ENCODE data around the gene OR2T2.
"Not testable (repeated sequence)": the region's sequence is repeated elsewhere in the genome, so short reads cannot be mapped to it uniquely, and the experiment has no call there.

Gene OR2T2, protein sequence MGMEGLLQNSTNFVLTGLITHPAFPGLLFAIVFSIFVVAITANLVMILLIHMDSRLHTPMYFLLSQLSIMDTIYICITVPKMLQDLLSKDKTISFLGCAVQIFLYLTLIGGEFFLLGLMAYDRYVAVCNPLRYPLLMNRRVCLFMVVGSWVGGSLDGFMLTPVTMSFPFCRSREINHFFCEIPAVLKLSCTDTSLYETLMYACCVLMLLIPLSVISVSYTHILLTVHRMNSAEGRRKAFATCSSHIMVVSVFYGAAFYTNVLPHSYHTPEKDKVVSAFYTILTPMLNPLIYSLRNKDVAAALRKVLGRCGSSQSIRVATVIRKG

DNA sequence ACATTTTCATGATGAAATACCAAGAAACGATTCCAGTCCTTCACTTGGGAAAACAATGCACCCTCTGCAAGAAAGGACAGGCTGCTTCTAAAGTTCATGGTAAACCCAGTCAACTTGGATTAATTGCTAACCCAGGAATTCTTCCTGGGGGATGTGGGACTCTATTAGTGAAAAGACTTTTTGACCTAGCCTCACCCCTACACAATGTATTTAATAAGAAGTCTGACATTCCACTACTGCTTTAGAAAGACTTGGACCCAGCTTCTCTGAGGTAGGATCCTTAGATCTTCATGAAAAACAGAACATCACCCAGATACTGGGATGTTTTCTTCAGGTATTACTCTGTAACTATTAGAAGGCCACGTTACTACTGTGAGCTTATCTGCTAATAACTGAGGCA lies at the start of gene OR2T2:
Gene OR2T2, plus strand, starts transcription at position 239 of the 400 bp plus-strand sequence. CDS start 7,161 bp downstream, outside the sequence.
- H3K27ac ChIP-seq; DNase-seq (ENCODE audit: low read depth, low spot score): not testable (repeated sequence)

DNA sequence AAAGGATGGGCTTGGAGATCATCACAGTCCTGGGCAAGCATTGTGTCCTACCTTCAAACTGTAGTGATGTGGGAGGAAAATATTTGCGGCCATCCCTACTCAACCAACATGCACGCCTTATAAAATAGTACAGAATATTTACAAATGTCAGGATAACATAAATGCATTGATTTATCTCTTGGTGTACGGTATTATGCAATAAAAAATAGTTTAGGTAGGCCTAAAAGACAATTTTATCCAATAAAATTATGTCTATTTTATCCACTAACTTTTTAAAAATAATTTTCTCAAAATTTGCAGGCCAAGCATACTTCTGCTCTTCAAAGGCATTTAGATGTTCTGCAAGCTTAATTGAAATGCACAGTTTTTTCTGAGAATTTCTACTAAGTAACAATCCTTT lies 42.7 kb upstream of the OR2T2 start, which contains the start of gene OR2T1:
Gene OR2T1, plus strand, starts transcription at position 301 of the 400 bp plus-strand sequence. CDS start 3,100 bp downstream, outside the sequence.
- DNase-seq (ENCODE audit: low read depth, low spot score), result no peak
- H3K27ac ChIP-seq, result no peak within 1 kb of the TSS

DNA sequence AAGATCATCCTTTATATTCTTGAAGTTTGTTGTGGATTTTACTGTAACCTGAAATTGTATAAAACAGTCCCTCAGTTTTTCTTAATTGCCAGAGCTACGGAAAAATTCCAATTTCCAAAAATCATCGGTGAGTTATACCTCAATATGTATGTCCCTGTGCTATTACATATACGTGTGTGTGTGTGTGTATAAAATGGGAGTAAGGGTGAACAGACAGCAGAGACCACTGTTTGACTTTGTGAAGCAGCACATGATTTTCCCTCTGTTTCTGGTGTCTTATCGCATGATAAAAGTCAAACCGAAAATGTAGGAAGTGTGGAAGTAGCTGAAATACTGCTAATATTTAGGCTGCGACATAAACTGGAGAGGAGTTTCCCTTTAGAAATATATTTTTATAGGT lies 41.4 kb upstream of the OR2T2 start:
- DNase-seq (ENCODE audit: low read depth, low spot score), result no peak
- no peak overlapping the region for H3K27ac ChIP-seq

DNA sequence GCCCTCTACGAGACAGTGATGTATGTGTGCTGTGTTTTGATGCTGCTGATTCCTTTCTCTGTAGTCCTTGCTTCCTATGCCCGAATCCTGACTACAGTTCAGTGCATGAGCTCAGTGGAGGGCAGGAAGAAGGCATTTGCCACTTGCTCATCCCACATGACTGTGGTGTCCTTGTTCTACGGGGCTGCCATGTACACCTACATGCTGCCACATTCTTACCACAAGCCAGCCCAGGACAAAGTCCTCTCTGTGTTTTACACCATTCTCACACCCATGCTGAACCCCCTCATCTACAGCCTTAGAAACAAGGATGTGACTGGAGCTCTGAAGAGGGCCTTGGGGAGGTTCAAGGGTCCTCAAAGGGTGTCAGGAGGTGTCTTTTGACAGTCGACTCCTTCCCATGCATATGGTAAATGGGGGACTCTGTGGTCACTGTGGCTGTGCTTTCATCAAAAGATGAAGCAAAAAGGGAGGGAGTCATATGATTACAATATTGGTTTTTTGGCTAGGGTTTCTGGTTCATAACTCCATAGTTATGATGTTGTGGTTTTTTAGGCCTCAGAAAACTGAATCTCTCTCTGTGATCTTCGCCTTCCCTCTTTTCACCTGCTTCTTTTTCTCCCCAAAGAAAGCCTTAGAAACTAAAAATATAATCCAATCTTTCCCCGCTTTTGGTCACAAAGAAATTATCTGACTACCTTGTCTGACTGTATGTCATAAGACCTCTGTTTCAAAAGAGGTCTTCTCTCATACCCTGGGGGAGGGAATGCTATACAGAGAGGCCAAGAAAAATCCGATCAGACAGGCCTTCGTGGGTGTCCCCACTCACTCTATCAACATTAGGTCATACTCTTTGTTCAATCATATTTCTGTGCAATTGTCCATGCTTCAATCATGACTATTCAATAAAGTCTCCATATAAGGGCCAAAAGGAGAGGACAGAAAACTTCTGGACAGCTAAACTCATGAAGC lies 38.4 kb upstream of the OR2T2 start:
- H3K27ac ChIP-seq, result no peak overlapping the region
- no peak for DNase-seq (ENCODE audit: low read depth, low spot score)

DNA sequence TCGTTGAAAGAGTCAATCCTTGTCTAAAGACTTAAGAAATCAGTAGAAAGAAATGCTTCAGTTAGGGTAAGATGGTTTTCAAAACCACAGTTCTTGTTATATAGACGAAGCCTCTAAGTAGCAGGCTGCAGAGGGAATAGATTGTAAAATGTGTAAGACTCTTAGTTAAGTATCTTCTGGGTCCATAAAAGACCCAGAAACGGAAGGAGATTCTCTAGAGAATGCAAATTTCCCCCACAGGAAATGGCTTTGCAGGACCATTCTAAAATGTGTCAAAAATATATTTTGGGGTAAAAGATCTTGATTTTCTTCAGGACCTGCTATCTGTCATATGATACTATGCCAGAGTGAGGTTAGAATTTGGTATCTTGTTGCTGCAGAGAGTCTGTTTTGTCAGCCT lies 29.2 kb upstream of the OR2T2 start:
- no peak for DNase-seq (ENCODE audit: low read depth, low spot score)
- no peak overlapping the region for H3K27ac ChIP-seq

DNA sequence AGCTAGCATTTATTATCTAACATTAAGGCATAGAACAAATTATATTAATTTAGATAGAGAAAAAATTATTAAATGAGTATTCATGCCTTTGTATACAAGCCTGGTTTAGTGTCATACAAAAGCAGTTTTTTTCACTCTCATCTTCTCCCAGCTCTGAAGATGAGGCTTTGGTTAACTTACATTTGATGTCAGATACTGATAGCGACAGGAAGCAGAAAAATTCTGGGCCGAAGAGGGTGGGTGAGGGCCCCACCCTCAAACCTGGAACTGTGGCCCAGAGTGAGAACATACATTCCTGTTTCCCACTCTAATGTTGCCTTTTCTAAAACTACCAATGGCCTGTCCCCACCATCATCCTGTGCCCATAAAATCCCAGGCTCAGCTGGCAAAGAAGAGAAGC lies 27.6 kb upstream of the OR2T2 start:
- no peak for DNase-seq (ENCODE audit: low read depth, low spot score)
- no peak overlapping the region for H3K27ac ChIP-seq

DNA sequence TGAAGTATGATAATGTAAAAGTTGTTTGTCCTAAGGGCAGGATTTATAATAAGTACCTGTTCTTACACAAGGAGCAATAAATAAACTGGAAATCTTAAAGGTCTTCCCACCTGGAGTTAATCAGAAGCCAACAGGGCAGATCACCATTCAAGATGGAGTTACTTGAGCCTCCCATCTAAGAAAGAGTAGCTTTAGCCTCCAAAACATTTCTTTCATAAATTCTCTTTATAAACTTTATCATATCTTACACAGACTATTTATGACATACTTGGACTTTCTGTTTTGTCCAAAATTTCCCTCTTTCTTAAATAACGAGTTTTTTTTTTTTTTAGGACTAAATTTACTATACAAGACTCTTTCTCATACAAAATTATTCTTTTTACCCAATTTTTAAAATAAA lies 24.1 kb upstream of the OR2T2 start:
- no peak overlapping the region for H3K27ac ChIP-seq

DNA sequence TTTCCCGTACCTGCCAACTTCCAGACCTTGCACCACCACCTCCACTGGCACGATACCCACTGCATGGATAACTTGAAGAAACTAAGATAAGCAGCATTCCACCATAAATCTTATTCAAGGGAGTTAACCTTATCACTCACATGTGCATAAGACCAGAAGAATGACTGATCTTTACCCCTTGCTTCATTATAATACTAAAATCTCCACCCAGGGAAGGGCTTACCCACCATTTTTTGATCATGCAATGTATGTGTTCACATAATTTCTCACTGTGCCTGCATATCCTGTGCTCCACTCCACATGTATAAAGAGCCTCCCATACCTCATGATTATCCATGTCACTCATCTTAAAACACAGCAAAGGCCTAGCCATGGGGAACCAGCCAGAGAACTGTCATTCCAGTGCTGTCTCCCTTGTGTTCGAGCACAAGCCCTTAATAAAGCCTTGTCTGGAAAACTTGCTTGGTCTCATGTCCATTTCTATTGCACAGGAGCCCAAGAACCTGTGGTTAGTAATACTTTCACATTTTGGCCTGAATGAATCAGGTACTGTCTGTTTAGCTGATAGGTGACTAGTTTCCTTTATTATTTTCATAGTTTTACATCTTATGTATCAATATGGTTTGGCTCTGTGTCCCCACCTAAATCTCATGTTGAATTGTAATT lies 17.8 kb upstream of the OR2T2 start:
- DNase-seq (ENCODE audit: low read depth, low spot score); H3K27ac ChIP-seq: not testable (repeated sequence)

More for the DNA sequence above, 24.1 kb upstream of the OR2T2 start:
- DNase-seq (ENCODE audit: low read depth, low spot score), result no peak

DNA sequence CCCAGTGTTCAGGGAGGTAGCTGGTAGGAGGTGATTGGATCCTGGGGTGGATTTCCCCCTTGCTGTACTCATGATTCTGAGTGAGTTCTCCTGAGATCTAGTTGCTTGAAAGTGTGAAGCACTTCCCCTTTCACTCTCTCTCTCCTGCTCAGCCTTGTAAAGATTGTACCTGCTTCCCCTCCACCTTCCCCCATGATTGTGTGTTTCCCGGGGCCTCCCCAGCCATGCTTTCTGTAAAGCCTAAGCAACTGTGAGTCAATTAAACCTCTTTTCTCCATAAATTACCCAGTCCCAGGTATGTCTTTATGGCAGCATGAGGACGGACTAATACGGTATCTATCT lies 17.3 kb upstream of the OR2T2 start:
- DNase-seq (ENCODE audit: low read depth, low spot score); H3K27ac ChIP-seq: not testable (repeated sequence)

DNA sequence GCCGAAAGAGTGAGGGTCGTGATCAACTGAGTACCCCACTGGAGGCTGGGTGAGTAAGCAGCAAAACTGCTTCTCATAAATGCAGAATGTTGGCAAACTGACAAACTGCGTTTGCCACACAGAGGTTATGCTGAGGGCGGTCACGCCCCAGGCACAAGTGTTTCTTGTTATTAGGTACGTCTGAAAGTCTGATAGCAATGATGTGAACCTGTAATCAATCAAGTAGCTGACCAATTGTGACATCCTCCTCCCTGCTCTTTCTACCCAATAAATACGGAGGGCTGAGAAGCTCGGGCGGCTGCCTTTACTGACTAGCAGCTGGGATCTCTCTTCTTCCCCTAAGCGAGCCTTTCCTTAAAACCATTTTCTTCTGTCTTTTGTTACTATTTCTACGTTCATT lies 13.8 kb upstream of the OR2T2 start:
- not testable (repeated sequence) for H3K27ac ChIP-seq

DNA sequence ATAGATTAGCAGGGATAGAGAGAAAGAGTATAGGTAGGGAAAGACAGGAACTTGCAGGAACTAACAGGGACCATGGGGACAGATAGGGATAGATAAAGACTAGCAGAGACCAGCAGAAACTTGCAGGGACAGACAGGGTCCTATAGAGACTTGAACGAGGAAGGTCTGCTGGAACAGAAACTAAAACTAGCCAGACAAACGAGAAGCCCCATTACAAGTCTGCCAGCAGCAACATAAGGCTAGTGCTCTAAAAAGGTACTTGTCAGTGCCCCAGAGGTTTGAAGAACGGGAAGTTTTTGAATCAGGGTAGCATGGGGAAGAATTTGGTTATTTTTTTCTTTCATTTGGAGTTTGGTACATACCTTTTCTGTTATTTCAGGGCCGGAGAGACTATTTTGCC lies 13.2 kb upstream of the OR2T2 start:
- H3K27ac ChIP-seq; DNase-seq (ENCODE audit: low read depth, low spot score): not testable (repeated sequence)

More for the DNA sequence above, 13.8 kb upstream of the OR2T2 start:
- DNase-seq (ENCODE audit: low read depth, low spot score), result not testable (repeated sequence)

DNA sequence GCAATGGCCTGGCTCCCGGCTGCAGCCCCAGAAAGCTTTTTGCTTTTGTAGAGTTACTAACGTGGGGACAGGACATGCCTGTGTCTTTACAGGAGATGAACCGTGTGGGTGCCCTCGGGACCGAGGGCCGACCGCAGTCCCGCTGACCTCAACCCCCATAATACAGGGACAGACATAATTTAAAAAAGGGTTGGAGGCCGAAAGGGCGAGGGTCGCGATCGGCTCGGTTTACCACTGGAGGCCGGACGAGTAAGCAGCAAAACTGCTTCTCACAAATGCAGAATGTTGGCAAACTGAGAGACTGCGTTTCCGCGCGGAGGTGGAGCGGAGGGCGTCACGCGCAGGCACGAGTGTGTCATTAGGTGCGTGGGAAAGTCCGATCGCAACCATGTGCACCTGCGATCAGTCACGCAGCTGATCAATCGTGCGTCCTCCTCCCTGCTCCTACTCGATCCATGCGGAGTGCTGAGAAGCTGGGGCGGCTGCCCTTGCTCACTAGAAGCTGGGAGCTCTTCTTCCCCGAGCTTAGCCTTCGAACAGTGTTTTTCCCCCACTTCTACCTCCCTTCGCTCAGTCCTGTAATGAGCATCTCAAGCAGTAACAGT lies 11.5 kb upstream of the OR2T2 start:
- not testable (repeated sequence) for DNase-seq (ENCODE audit: low read depth, low spot score); H3K27ac ChIP-seq

DNA sequence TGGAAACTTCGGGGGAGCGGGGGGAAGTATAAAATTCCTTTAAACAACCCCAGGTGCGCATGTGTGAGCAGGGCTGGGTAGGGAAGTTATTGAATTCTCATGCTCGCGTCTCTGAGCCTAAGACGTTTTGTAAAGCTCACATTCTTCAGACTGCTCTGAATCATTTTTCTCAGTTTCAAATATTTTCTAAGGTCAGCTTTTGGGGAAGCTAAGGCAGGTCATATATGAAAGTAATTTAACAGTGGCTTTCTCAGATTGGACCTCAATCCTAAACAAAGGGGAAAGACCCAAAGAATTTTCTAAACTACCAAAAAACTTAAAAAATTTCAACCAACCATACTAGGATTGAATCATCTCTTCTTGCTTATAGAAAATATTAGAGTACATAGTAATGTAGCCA lies 10.5 kb upstream of the OR2T2 start:
- not testable (repeated sequence) for H3K27ac ChIP-seq; DNase-seq (ENCODE audit: low read depth, low spot score)

DNA sequence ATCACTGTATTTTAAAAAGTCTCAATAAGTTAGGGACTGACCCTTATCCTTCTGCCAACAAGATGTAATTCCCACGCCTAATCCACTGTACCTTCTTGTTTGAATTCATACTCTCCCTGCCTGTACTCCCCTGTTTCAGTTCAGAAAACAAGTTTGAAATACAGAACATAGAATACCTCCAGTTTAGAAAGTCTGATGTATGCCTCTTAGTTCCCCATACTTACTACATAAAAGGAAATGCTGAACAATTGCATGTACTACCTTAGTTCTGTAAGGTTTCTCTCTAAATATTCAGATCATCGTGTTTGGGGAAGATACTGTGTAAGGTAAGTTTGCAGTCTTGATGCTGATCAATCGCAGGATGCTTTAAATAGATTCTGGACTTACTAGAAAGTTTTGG lies 9.1 kb upstream of the OR2T2 start:
- DNase-seq (ENCODE audit: low read depth, low spot score); H3K27ac ChIP-seq: not testable (repeated sequence)

DNA sequence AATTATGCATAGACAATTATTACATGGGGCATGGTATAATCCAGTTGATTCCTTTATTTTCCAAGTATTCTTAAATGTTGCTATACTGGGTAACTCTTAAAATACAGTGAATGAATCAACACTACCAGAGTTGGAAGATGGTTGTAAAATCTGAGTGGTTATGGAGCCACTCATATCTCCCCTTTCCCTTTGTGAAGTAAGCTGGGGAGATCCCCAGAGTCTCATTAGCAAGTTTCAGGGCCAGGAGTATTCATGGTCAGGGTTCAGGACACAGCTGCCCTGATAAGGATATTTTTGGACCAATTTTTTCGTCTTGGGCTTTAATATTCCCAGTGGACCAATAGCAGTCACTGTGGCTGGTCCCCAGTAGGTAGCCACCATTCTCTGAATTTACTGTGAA lies 6.8 kb upstream of the OR2T2 start:
- DNase-seq (ENCODE audit: low read depth, low spot score); H3K27ac ChIP-seq: not testable (repeated sequence)

DNA sequence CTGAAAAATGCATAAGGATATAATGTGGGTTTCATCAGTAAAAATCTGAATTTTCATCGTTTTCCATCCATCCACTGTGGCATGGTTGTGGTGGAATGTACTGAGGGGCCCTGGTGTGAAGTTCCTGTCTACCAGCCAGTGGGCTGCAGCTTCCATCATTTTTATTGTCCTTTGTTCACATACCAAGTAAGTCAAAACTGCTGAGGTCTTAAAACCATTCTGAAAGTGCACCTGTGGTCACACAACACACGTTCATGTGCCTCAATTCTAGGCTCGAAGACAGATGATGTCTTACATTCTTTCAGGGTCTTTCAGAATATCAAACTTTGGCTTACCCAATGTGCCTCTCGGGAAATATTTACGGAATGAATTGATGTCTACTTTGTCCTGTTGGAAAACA lies 6.2 kb upstream of the OR2T2 start:
- DNase-seq (ENCODE audit: low read depth, low spot score); H3K27ac ChIP-seq: not testable (repeated sequence)

DNA sequence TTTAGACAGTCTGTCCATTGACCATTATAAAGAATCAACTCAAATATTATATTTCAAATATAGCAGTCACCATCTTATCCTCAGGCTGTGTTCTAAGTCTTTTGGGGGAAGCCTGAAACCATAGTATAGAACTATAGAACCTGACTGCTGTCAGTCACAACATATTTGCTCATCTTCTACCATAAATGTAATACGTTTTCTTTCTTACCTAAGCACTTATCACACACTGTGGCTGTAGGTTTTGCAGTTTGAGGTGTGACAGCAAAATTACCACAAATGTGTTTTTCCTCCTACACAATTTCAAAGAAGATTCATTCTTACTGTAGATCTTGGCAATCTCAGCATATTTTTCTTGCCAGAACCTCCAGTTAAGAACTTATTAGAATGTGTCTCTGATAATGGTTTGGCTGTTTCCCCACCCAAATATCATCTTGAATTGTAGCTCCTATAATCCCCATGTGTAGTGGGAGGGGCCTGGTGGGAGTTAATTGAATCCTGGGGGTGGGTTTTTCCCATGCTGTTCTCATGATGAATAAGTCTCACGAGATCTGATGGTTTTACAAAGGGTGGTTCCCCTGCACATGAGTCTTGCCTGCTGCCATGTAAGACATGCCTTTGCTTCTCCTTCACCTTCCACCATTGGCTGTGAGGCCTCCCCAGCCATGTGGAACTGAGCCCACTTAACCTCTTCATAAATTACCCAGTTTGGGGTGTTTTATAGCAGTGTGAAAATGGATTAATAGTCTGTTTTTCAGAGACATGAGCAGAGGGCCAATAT lies 2.7 kb upstream of the OR2T2 start:
- DNase-seq (ENCODE audit: low read depth, low spot score); H3K27ac ChIP-seq: not testable (repeated sequence)

DNA sequence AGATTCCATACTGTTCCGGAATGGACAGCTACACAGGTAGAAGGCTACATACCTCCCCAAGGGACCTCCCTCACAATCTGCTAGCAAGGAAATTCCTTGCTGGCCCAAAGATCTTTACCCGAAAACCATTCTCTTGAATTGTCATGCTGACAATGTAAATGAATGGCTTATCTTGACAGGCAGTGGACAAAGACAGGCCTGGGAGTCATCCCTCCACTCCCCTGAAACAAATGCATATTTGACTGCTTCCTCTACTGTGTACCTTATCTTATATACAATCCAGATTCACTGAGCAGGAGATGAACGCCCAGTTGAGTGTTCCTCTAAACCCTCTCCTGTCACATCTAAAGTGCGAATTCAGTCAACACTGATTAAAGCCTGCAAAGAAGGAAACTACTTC lies 834 bp upstream of the OR2T2 start:
- H3K27ac ChIP-seq; DNase-seq (ENCODE audit: low read depth, low spot score): not testable (repeated sequence)

DNA sequence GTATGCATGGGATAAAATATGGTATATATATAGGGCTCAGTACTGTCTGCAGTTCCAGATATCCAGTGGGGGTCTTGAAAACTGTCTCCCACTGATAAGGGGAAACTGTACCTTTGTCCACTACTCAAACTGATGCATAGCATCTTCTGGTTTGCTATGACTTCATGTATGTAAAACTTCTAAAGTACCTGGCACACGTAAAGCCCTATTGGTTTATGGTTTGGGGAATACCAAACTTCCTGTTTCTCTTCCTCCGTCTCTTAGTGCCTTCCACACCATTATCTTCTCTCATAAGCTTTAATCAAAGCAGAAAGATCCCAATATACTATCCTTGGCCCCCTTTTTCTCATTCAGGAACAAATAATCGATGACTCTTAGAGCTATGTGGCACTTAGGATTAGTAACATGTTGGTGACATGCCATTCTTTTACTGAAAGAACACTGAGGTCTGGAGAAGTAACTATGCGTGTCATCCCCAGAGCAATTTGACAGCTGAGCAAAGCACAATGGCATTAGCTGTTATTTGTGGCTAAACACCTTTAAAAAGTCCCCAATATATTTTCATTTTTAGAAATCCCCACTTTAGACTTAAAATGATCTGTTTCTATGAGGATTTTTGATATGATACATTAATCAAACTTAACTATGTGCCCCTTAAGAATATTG lies 3.1 kb downstream of the OR2T2 start:
- DNase-seq (ENCODE audit: low read depth, low spot score); H3K27ac ChIP-seq: not testable (repeated sequence)
